GM21786 (cell line): ENCODE data around the gene ADAM33.

ENCODE experiments used
- ATAC-seq: cut with Tn5 transposase; IDR thresholded peaks from one replicate; pipeline ENCODE4 v1.9.1; 2021; ENCODE audit not compliant: unreplicated experiment

Gene ADAM33, protein sequence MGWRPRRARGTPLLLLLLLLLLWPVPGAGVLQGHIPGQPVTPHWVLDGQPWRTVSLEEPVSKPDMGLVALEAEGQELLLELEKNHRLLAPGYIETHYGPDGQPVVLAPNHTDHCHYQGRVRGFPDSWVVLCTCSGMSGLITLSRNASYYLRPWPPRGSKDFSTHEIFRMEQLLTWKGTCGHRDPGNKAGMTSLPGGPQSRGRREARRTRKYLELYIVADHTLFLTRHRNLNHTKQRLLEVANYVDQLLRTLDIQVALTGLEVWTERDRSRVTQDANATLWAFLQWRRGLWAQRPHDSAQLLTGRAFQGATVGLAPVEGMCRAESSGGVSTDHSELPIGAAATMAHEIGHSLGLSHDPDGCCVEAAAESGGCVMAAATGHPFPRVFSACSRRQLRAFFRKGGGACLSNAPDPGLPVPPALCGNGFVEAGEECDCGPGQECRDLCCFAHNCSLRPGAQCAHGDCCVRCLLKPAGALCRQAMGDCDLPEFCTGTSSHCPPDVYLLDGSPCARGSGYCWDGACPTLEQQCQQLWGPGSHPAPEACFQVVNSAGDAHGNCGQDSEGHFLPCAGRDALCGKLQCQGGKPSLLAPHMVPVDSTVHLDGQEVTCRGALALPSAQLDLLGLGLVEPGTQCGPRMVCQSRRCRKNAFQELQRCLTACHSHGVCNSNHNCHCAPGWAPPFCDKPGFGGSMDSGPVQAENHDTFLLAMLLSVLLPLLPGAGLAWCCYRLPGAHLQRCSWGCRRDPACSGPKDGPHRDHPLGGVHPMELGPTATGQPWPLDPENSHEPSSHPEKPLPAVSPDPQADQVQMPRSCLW

DNA sequence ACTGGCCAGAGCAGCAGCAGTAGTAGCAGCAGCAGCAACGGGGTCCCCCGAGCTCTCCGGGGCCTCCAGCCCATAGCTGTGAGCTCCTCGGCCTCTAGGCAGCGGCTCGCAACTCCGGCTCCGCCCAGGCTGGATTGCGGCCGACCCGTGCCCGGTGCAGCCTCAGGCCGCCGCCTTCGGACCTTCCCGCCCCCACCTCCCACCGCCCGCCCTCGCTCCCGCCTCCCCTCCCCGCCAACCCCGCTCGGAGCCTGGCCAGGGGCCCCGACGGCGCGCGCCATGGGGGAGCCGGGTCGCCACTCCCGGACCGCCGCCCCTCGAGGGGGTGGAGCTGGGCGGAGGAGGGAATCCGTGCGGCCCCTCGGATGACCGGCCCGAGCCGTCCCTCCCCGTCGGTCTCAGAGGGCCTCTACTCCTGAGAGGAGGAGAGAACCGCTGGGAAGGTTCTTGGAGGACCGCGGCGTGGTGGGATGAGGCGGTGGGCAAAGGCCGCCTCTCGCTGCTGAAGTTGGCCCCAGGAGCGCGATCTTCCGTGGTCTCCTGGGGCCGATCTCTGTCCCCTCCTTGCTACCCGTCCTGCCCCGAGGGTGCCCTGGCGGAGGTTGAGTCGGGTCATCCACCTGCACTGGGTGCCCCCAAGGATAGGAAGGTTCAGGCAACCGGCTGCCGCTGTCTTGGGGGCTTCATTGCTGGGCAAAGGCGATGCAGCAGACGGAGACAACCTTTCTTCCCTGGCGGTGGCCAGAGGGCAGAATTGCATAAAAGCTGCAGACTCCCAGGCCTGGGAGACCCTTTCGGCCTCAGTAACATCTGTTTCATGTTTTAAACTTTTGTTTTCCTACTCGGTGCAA lies at the start of gene ADAM33:
ADAM33 (minus strand) TSS at position 80 of the 851 bp plus-strand sequence; CDS start at position 74, 6 bp downstream.
- ATAC-seq = no peak

DNA sequence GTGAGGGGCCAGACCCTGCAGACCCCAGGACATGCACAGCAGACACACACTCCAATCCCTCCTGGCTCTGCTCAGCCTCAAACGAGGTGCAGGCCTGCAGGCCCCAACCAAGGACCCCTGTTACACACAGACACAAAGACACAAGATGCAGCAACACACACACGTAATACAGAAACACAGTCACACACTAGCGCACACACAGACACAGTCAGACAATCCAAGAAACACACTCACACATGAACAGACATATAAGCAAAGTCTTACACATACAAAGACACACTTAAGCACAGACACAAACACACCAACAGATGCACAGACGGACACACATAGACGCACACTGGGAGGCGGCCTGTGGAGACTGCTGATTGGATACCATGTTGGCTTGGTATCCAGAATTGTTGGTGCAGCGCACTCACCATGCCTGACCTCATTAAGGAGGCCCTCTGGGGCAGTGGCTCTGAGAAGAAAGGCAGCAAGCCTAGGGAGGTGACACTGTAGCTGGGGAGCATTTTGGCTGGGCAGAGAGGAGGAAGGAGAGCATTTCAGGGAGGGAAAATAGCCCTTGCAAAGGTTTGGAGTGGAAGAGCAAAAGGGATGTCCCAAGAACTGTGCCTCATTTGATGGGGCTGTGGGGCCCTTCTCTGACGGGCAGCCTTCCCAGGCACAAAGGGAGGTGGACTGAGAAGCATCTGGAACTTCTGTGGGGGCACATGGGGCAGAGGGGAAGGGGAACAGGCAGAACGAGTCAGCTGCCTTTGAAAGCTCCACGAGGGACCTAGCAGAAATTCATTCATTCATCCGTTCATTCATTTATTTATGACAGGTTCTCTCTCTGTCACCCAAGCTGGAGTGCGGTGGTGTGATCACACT lies 49.2 kb upstream of the ADAM33 start:
- no peak for ATAC-seq

DNA sequence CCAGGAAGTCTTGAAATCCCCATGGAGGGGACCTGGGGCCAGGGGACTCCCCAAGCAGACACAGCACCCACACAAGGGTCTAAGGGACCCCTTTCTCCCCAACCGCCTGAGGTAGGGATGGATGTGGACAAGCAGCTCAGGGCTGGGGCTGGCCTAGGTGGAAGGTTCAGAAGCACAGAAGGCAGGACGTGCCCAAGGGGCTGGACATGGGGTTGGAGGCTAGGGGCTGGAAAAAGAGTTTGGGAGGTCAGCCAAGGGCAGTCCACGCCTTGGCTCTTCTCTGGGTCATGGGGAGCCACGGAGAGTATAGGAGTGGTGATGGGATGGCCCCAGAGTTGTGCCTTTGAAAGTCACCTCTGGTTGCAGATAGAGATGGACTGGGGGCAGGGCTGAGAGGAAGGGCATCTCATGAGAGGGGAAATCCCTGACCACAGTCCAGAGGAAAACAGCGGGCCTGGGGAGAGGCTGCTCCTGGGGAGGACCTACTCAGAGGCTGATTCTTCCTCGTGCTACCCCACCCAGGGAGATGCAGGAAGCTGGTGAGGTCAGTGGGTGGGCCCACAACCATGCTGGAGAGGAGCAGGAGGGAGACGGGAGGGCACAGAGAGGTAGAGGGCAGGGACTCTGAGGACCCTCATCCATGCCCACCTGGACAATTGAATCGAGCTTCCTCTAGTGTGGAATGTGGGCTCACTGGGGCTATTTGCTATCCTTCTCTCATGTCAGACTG lies 48.2 kb upstream of the ADAM33 start:
- ATAC-seq = no peak

DNA sequence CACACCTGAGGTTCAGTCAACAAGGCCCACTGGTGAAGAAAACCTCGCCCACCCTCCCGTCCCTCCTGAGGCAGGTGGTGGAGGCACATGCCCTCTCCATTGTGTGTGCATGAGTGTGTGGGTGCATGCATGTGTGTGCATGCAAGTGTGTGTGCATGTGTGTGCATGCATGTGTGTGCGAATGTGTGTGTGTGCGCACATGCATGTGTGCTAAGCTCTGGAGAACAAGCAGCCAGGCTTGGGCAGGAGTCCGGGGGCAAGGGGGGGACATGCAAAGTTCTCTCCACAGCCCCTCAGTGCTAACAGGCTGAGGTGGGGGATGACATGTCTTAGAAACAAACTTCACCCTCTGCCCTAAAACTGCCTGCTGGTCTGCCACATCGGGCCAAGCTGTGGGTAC lies 47.6 kb upstream of the ADAM33 start:
- ATAC-seq = no peak

DNA sequence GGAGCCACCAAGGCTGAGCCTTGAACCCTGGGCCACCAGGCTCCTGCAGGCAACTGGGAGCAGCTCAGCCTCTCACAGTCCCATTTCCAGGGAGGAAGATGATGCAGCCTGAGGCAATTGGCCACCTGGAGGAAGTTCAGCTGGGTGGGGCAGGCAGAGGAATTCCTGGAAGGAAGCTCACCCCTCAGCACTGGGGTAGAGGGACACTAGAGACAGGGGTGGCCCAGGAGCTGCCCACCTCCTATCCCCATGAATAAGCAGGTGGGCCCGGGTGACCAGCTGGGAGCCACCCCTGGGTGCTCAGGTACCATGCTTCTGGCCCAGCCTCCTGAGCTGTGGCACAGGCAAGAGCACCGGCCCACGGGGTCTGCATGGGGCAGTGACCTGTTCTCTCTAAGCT lies 47.1 kb upstream of the ADAM33 start:
- ATAC-seq = no peak

DNA sequence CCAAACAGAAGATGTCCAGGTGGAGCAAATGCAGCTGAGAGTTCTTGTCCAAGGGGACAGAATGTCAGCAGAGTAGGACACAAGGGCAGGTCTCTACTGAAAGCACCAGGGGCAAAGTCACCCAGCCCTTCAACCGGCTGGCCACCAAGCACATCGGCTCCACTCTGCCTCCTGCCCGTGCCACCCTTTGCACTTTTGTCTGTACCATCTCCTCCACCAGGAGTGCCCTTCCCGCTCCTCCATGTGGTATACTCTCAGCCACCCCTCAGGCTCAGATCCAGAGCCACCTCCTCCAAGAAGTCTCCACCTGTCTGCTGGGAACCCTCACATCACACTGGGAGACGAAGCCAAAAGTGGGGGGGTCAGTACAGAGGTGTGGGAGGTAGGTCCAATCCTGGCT lies 46.5 kb upstream of the ADAM33 start:
- no peak for ATAC-seq

DNA sequence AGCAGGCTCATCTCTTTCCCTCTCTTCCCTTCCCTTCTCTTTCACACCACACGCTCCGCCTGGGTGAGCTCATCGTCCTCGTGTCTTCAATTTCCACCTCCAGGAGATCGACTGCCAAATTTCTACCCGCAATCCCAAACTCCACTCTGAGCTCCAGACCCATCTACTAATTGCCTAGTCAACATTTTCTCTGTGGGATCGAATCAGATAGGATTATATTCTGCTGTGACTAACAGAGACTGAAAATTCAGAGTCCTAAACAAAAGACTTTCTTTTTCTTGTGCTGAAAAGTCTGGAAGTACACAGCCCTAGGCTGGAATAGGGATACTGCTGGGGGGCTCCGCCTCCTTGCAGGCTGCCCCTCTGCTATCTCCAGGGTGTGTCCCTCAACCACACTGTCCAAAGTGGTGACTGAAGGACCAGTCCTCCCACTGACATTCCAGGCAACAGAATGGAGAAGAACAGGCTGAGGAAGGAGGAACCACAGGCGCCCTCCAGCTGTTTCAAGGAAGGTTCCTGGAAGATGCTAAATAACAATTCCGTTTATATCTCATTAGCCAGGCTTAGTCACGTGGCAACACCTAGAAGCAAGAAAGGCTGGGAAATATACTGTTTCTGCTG lies 45.7 kb upstream of the ADAM33 start:
- no peak for ATAC-seq

DNA sequence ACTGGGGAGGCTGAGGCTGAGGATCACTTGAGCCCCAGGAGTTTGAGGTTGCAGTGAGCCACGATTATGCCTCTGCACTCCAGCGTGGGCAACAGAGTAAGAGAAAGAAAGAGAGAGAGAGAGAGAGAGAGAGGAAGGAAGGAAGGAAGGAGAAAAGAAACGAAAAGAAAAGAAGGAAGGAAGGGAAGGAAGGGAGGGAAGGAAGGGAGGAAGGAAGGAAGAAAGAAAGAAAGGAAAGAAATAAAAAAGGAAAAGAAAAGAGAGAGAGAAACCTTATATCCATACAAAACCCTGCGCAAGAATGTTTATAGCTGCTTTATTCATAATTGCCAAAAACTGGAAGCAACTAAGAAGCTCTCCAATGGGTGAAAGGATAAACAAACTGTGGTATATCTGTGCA lies 42.5 kb upstream of the ADAM33 start:
- no peak for ATAC-seq

DNA sequence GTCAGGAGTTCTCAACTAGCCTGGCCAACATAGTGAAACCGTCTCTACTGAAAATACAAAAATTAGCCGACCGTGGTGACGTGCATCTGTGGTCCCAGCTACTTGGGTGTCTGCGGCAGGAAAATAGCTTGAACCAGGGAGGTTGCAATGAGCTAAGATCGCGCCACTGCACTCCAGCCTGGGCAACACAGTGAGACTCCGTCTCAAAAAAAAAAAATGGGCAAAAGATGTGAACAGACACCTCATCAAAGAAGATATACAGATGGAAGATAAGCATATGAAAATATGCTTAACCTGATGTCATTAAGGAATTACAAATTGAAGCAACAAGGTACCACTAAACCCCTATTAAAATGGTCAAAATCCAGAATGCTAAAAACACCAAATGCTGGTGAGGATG lies 41.5 kb upstream of the ADAM33 start:
- ATAC-seq = no peak

DNA sequence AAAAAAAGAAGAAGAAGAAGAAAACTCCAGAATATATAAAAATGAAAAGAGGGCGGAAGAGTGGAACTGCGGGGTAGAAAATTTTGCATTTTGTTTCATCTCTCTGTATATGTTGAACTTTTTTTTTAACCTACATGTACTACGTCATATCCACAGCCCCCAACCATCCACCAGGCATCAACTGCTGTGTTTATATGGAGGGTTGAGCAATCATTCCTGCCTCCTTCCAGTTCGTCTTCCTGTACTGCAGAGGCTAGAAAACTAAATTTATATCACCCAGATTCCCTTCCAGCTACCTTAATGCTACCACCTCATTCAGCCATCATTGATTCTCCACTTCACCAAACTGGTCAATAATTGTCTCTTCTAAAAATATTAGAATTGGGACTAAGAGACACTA lies 40.1 kb upstream of the ADAM33 start:
- ATAC-seq = no peak

DNA sequence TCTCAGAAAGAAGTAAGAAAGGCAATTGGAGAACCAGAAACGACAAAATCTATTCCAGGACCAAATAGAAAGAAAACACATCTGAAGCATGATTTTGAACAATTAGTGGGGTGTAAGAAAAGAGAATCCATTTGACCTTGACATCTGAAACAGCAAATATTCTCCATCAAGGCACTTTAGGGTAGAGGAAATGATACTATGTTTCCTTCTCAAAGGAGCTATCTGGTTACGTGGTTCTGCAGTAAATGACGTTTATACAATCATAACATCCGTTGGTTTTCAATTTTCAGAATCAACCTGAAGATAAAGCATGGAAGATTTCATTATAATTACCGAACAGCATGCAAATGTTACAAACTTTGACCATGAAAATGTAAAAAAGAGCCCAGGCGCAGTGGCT lies 38.8 kb upstream of the ADAM33 start:
- ATAC-seq = no peak

DNA sequence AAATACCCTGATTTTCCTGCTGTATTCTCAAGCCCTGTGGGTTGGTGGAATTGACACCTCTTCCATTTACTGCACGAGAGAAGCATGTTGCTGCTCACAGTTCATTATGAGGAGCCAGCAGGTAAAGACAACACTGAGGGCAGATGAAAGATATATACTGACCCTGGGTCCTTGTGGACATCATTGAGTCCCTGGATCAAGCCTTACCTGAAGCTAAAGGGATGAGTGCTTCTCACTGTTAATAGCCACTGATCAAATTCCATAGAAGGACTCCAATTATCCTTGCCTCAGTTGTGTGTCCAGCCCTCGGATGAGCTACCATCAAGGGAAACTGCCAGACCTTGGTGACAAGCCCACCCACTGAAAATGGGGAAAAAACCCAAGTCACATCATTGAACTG lies 38.3 kb upstream of the ADAM33 start:
- no peak for ATAC-seq

DNA sequence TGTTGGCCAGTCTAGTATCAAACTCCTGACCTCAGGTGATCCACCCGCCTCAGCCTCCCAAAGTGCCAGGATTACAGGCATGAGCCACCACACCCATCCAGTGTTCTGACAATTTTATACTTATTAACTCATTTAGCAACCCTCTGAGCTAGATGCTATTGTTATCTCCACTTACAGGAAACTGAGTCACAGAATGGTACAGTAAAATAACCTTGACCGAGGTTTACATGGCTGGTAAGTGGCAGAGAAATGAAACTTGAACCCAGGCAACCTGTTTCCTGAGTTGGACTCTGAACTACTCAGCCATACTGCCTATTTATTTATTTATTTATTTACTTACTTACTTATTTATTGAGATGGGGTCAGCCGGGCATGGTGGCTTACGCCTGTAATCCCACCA lies 37.2 kb upstream of the ADAM33 start:
- no peak for ATAC-seq

DNA sequence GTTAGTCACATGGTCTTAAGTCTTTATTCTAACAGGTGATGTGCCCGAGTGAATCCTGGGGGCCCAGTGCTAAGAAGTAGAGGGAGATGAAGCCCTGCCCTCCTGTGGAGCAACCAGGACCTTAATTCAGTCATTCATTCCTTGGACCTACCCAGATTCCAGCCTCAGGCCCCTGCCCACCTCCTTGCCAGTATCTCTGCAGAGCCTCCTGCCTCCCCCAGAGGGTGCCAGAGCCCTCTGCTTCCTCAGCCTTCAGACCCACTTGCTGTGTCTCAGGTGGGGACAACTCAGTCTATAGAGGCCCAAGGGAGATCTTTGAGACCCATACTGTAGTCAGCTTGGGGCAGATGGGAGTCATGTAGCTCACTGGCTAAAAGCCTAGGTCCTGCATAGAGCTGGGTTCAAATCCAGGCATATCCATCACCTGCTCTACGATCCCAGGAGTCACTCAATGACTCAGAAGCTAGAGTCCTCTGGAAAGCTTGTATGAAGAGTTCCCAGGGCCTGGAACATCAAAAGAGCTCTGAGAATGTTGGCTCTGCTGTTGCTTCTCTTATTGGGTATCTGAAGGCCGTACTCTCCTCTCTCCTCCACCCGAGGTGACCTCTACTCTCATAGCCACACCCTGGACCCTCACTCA lies 34.5 kb upstream of the ADAM33 start:
- no peak for ATAC-seq

DNA sequence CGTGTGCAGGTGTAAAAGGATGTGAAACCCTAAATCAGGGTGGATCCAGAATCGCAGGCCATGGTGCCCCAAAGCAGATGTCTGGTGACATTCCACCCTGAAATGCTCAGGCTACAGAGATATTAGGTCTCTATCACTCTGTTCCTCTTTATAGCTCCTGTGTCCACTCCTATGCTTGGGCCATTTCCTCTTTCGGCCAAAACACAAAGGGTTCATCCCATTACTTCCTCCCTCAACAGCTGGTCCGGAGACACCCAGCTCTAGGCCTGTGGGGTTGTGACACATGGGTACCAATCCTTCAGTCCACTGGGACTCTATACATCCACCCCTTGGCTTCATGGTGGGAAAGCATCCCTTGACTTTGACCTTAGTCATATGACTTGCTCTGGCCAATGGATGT lies 32.3 kb upstream of the ADAM33 start:
- no peak for ATAC-seq

DNA sequence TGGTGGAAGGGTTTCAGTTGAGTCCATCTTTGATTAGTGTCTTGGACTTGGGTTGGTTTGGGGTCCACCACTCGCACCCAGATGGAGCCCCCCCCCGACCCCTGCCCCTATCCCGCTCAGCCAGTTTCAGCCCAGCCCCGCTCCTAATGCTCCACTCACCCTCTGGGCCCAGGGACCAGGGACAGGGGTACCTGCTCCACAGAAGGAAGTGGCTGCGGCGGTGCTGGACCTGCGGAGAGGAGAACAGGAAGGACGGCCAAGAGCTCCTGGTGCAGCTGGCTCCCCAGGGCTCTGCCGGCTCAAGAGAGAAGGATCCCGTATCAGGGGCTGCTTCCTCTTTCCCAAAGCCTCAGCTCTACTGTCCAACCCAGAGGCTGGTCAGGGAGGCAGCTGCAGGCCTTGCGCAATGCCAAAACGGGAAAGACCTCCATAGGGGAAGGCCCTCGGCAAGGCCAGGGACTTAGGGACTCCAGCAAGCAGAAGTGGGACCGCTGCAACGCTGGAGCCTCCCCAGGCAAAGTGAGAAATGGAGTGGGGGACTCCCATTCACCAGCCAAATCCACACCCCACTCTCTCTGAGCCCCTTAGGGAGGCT lies 30.6 kb upstream of the ADAM33 start, which contains the start of gene SIGLEC1:
SIGLEC1 (minus strand) TSS at position 322 of the 595 bp plus-strand sequence. CDS start 5,472 bp downstream, outside the sequence.
- ATAC-seq = no peak

DNA sequence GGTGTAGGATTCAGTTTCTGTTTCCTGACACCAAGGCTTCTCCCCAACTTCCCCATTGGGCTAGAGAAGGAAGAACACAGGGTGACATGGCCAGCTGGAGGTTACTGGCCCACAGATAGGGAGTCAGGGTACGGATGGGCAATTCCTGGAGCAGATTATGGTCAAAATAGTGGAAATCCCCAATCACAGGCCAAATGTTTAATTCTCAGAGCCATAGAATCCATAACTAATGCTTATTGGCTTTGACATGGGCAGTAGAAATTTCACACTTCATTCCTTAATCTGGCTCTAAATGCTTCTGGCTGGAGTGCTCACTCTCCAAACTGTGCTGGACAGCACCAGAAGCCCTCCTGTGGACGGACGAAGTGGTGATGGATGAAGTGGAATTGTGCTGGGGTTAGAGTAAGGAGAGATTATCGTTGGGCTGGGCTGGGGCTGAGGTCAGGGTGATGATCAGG lies 29.7 kb upstream of the ADAM33 start:
- ATAC-seq = no peak
